KMS-11 (cell line): ENCODE data around the gene KAT8.
A peak's percentile ranks its signal among the peaks of the same experiment; 100 is the strongest.
"Not testable (repeated sequence)": the region's sequence is repeated elsewhere in the genome, so short reads cannot be mapped to it uniquely, and the experiment has no call there.

Experiments
- H2AFZ ChIP-seq: fragments of 200-600 bp; sonication (generic); 2 replicates; pipeline ENCODE4 v1.6.1; 2016; ENCODE audit warnings: antibody characterized with exemption, mixed run types, low read depth
- H3K27ac ChIP-seq: fragments of 200-600 bp; sonication (generic); 2 replicates; pipeline ENCODE4 v1.6.1; 2016; ENCODE audit warnings: mild to moderate bottlenecking, mixed run types
- H3K27me3 ChIP-seq: fragments of 200-600 bp; sonication (generic); 2 replicates; pipeline ENCODE4 v1.6.1; 2017; ENCODE audit warnings: mild to moderate bottlenecking, low read depth, mixed run types, moderate library complexity; ENCODE audit not compliant: insufficient read depth
- H3K36me3 ChIP-seq: fragments of 200-600 bp; sonication (generic); 2 replicates; pipeline ENCODE4 v1.6.1; 2017; ENCODE audit warnings: mild to moderate bottlenecking, mixed run types; ENCODE audit not compliant: insufficient read depth
- H3K4me1 ChIP-seq: fragments of 200-600 bp; sonication (generic); 2 replicates; pipeline ENCODE4 v1.6.1; 2016; ENCODE audit warnings: mild to moderate bottlenecking, low read depth, mixed run types; ENCODE audit not compliant: poor library complexity, severe bottlenecking
- H3K4me2 ChIP-seq: fragments of 200-600 bp; sonication (generic); 2 replicates; pipeline ENCODE4 v1.7.0; 2016; ENCODE audit warnings: mild to moderate bottlenecking, mixed run types
- H3K4me3 ChIP-seq: fragments of 200-600 bp; sonication (generic); IDR thresholded peaks from 2 replicates; pipeline ENCODE4 v1.6.1; 2017; ENCODE audit warnings: low read depth, low read length, mixed read lengths; ENCODE audit not compliant: insufficient read depth
- H3K79me2 ChIP-seq: fragments of 200-600 bp; sonication (generic); 2 replicates; pipeline ENCODE4 v1.6.1; 2016; ENCODE audit warnings: low read depth, mixed run types; ENCODE audit not compliant: insufficient read depth
- H3K9ac ChIP-seq: fragments of 200-600 bp; sonication (generic); 2 replicates; pipeline ENCODE4 v1.6.1; 2016; ENCODE audit warnings: mild to moderate bottlenecking, mixed run types
- H4K20me1 ChIP-seq: fragments of 200-600 bp; sonication (generic); 2 replicates; pipeline ENCODE4 v1.6.1; 2016; ENCODE audit warnings: mild to moderate bottlenecking, mixed run types; ENCODE audit not compliant: insufficient read depth
- TF ChIP-seq, protein P1 (sequence below): fragments of 200-600 bp; sonication (generic); conservative IDR thresholded peaks from 2 replicates; pipeline ENCODE4 v1.6.1; 2017; ENCODE audit warnings: low read depth, mild to moderate bottlenecking, antibody characterized with exemption, low read length, moderate library complexity, mixed read lengths

Gene KAT8

DNA sequence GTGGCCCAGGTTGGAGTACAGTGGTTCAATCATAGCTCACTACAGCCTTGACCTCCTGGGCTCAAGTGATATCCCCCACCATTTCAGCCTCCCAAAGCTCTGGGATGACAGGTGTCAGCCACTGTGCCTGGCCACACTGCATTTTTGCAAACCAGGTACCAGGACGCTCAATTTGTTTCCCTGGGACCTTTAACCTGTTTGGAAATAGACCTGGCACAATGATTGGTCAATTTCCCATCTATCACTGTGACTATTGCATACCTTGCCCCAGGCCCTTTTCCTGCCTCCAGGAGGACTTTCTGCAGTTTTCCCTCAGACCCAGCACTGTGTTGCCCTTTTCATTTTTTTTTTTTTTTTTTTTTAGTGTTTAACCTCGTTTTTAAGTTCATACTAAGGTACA, 51.4 kb downstream of the KAT8 start:
- Histone ChIP-seq H3K4me2 (no peak overlapping the region), H2AFZ (no peak overlapping the region), H3K4me3 (no peak overlapping the region), H3K27ac (no peak overlapping the region), H3K4me1 (no peaks in the 10 kb centered on the region), H3K36me3 (no peaks in the 10 kb centered on the region), H3K79me2 (no peaks in the 10 kb centered on the region), H3K9ac (no peak overlapping the region), H4K20me1 (no peaks in the 10 kb centered on the region), H3K27me3 (no peaks in the 10 kb centered on the region)
- TF ChIP-seq, protein P1, sequence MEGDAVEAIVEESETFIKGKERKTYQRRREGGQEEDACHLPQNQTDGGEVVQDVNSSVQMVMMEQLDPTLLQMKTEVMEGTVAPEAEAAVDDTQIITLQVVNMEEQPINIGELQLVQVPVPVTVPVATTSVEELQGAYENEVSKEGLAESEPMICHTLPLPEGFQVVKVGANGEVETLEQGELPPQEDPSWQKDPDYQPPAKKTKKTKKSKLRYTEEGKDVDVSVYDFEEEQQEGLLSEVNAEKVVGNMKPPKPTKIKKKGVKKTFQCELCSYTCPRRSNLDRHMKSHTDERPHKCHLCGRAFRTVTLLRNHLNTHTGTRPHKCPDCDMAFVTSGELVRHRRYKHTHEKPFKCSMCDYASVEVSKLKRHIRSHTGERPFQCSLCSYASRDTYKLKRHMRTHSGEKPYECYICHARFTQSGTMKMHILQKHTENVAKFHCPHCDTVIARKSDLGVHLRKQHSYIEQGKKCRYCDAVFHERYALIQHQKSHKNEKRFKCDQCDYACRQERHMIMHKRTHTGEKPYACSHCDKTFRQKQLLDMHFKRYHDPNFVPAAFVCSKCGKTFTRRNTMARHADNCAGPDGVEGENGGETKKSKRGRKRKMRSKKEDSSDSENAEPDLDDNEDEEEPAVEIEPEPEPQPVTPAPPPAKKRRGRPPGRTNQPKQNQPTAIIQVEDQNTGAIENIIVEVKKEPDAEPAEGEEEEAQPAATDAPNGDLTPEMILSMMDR = no peak

DNA sequence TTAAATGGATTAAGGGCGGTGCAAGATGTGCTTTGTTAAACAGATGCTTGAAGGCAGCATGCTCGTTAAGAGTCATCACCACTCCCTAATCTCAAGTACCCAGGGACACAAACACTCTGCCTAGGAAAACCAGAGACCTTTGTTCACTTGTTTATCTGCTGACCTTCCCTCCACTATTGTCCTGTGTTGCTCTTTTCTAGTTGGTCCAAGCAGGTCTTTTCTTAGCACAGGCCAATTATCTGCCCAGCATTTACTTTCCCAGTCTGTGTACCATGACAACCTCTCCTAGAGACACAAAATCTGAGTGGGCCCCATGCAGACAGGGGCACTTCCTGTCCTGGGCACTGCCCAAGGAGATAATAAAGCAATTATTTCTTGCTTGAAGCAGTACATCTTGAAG, 52.6 kb downstream of the KAT8 start:
- H3K36me3 ChIP-seq, H3K4me3 ChIP-seq, H3K4me2 ChIP-seq, H4K20me1 ChIP-seq, H3K4me1 ChIP-seq, H2AFZ ChIP-seq, H3K79me2 ChIP-seq, H3K27ac ChIP-seq, H3K27me3 ChIP-seq, H3K9ac ChIP-seq: not testable (repeated sequence)

DNA sequence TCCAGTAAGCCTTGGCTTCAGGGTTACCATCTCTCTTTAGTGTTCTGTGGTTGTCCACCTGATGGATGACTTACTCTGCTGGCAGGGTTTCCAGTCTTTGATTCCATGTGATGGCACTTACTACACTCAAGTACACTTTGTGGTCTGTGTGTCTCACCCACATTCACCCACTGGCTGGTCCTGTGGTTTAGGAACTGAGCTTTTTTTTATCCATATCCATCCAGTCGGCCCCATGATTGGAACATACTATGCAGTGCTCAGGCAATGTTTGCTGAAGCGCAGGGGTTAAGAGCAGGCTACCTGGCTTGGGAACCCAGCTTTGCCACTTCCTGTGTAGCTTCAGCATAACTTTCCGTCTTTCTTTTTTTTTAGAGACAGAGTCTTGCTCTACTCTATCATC, 59.7 kb downstream of the KAT8 start:
- TF ChIP-seq, protein P1 = no peak
- Histone ChIP-seq H3K27me3 (no peaks in the 10 kb centered on the region), H4K20me1 (peaks cover 15% of the 10 kb centered on the region)

DNA sequence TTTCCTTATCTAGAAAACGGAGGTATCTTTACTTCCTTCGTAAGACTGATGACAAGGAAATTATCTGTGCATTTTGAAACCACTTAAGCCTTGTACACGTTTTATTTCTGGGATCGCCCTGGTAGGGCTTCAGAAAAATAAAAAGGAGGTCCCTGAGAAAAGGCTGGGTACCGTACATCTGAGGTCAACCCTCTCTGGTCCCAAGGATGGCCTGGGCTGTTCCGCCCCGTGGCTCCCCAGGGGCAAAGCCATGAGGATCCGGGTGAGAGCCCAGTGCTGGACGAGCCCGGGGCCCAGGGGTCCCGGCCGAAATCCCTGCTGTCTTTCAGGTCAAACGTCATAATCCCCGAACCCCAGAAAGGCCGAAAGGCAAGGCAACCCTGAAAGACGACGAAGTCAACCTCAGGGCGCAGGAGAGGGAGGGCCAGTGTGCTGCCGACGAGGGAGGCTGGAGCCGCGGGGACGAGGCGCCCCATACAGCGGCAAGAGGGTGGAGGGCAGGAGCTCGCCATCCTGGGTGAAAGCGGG, 61.8 kb downstream of the KAT8 start:
- peak overlapping the region; percentile 64 for H2AFZ ChIP-seq

More for the DNA sequence above, 59.7 kb downstream of the KAT8 start:
- peaks cover 7% of the 10 kb centered on the region; the same call in 1 of the 2 replicates for H3K36me3 ChIP-seq
- H3K9ac ChIP-seq = no peak overlapping the region
- H3K4me3 ChIP-seq = no peak overlapping the region
- H2AFZ ChIP-seq = no peak overlapping the region
- H3K4me2 ChIP-seq = no peak overlapping the region
- H3K4me1 ChIP-seq = peaks cover 38% of the 10 kb centered on the region
- H3K79me2 ChIP-seq = peaks cover 22% of the 10 kb centered on the region
- H3K27ac ChIP-seq = no peak overlapping the region

More for the DNA sequence above, 61.8 kb downstream of the KAT8 start:
- H3K4me1 ChIP-seq = peaks cover 59% of the 10 kb centered on the region
- peak overlapping the region; percentile 72 for H3K4me2 ChIP-seq
- no peaks in the 10 kb centered on the region for H3K27me3 ChIP-seq
- TF ChIP-seq, protein P1 = no peak
- peaks cover 35% of the 10 kb centered on the region for H4K20me1 ChIP-seq
- peak overlapping the region; percentile 99; the same call in 1 of the 2 replicates for H3K9ac ChIP-seq
- H3K79me2 ChIP-seq = peaks cover 43% of the 10 kb centered on the region
- H3K27ac ChIP-seq = peak overlapping the region; percentile 95
- no peak overlapping the region for H3K4me3 ChIP-seq
- H3K36me3 ChIP-seq = peaks cover 26% of the 10 kb centered on the region; the same call in 1 of the 2 replicates
